HCEC 1CT (cell line): ENCODE measurements around the gene PDE5A.
A peak's percentile ranks its signal among the peaks of the same experiment; 100 is the strongest.

ENCODE experiments used
- DNase-seq: peaks from one replicate; pipeline ENCODE4 v3.0.0-alpha.2; 2017

PDE5A gene

DNA sequence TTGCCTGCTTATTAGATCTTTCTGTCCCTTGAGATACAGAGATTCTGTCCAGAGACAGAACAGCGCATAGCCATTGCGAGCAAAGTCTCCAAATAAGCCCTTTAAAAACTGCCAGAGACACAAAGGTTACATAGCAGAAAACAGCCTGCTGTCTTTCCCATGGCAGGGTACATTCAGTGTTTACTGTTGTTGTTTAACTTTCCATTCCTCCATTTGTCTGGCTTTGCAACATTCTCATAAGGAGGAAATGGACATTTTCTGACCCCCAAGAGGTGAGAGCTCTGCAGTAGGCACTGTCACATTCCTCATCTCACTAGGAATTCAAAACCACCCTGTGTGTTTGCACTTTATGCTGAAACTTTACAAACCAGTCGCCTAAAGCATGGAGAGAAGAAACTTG, 48.3 kb downstream of the PDE5A start:
- no peak for DNase-seq

DNA sequence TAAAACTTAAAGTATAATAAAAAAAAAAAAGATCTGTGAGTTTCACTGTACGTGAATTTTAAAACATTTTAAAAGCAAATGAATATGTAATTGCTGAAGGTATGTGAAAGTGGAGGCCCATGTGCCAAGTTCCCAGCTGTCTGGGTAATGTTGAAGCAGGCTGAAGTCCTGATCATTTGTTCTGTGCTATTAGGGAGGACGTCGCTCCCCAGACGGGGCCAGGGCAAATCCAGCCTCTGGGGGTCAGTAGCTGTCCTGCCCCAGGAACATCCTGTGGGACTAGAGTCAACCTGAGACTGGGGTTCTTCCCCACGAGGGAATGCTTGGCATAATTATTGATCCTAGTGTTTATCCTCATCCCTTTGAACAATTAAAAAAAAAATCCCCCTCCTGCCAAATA, 48.8 kb downstream of the PDE5A start:
- DNase-seq: no peak

DNA sequence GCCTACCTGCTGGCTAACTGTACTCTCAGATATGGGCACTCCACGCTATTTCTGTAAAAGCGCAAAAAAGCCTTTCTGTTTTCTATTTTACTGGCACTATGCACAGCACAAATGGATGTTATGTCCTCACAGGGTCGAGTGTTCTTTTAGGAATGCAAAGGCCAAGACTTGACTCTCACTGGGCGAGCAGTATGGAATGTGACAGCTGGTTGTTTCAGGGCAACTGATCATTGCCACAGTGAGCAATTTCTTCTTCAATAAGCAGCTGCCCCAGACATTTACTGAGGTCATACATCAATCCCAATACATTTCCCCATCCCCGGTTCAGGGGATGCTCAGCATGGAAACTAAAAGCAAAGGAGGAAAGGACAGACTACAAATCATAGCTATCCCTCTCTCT, 58.2 kb downstream of the PDE5A start:
- peak; percentile 76 for DNase-seq

DNA sequence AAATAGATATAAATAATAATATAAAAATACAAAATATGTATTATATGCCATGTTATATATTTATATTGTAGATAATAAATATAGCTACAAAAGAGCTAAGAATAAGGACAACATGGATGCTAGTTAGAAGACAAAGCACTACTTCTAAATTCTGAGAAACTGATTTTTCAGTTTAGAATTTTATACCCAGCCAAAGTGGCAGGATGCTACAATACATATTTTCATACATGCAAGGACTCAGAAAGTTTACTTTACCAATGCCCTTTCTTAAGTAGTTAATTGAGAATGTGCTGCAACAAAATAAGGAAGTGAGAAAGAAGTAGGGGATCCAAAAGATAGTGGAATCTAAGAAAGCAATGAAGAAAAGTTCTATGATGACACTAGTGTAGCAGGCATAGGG, 64.5 kb downstream of the PDE5A start:
- no peak for DNase-seq

DNA sequence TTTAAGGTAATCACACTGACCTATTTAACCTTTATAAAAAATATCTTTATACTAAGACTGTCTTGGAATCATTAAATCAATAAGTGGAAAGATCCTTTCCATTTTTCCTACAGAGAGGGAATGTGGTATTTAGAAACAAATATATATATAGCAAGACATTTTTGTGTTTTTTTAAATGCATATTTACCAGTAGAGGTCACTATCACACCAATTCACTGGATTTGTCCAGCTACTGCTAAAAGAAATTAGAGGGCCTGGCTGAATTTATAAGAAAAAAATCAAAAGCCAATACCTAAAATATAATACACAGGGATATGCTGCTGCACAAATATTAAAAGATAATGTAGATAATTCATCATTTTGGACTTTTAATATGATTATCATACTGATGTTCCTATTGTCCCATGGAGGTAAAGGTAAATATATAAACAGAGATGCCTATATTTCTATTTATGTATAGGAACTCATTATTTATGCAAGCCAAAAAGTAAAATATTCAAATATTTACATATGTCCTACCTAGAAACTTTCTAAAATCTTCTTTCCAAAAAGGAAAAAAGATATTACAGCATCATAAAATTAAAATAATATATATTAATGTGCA, 69.5 kb downstream of the PDE5A start:
- peak; percentile 40 for DNase-seq

DNA sequence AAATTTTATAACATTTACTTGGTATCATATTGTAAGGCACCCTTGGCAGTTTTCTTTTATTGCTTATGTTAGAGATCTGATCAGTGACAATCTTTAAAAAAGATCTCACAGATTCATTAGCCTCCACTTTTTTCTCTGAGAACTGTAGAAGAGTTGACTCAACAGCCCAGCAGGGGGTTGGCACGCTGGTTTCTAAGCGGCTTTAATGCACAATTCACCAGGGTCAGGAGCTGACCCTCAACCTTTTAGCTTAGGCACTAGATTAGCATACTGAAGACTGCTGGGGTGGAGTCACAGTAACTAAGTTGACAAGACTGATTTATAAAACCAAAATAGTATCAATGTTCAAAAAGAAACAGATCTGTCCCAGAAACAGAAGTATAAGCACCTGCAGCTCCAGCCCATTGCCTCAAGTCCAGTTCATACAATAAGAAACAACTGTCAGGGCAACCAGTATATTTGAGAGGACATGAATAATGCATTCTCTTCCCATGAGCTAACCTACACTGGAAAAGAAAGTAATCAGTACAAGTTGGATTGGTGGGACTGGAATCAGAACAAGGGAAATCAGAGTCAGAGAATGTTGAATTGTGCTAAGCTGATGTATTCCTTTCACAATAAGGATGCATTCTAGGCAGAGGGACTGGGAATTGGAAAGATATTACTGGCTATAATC, 77.6 kb downstream of the PDE5A start:
- DNase-seq: peak; percentile 27

DNA sequence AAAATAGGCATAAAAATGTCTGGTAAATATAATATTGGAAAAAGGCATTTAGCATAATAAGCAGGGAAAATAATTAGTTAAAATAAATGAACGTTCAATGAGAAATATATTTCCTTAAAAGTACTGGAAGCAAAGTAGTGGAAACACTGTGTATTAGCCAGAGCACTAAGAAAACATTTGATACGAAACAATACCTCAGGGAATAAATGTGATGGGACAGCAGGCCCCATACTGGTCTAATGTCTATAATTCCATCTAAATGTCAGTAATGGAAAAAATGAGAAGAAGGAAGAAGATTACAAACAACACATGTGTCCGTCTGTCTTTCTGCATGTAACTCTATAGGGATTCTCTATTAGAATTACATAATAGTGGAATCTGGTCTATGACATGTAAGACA, 79.0 kb downstream of the PDE5A start:
- no peak for DNase-seq

DNA sequence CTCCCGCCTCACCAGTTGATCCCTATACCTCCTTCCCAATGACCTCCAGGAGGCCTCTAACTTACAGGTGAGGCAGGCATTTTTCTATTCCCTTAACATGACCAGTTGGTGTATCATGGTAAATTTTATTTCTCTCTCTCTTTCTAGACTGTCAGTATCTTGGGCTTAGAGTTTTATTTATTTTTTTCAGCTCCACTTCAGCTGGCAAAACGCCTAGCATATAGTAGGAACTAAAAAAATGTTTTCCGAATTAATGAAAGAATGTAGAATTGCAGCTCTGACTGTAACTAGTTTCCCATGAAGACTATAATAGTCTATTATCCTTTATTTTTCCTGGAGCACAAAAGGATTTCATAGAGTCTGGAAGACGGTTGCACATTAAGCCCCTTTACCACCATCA, 84.8 kb downstream of the PDE5A start:
- DNase-seq: no peak

DNA sequence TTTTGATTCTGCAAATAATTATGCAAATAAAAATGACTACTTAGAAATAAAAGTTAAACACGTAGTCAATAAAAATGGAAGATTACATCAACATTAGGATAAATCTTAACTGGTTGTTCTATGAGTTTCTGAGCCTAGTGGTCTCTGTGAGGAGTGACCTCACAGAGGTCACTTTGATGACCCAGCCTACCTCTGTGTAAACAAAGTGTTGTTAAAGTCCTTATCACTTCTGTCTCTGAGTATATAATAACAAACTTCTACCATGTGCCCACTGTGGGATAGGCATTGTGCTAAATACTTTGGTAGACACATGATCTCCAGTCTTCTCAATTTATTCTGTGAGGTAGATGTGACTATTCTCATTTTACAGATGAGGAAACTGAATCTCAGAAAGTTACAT, 85.4 kb downstream of the PDE5A start:
- no peak for DNase-seq

DNA sequence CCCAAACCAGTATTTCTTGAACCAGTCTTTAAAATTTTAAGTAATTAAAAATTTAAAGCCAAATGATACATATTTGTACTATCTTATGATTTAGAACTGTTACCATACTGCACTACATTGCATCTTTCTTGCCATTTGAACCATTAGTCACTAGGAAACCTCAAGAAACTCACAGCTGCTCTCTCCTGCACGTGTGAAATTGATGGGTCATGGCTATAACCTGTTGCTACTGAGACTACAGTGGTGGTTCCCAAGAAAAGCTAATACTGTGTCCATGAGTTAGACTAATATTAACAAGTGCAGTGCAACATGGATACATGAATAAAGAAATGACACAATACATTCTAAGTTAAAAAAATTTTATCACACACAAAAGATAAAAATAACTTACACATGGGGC, 88.4 kb downstream of the PDE5A start:
- no peak for DNase-seq

DNA sequence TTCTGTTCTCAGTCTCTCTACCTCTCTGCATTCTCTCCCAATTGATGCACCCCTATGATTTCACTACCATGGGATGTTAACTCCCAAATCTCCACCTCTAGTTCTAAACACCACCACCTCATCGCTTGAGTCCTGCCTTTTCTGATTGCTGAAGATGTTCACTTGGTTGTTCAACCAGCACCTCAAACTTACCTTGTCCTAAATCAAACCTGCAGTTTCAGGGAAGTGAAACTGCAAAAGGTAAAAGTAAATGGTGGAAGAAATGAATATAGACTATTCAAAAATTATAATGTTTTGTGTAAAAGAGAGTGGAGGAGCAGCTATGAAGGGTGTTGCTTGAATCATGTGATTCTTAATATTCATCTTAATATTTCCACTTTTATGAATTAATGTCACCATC, 91.0 kb downstream of the PDE5A start:
- DNase-seq: no peak

DNA sequence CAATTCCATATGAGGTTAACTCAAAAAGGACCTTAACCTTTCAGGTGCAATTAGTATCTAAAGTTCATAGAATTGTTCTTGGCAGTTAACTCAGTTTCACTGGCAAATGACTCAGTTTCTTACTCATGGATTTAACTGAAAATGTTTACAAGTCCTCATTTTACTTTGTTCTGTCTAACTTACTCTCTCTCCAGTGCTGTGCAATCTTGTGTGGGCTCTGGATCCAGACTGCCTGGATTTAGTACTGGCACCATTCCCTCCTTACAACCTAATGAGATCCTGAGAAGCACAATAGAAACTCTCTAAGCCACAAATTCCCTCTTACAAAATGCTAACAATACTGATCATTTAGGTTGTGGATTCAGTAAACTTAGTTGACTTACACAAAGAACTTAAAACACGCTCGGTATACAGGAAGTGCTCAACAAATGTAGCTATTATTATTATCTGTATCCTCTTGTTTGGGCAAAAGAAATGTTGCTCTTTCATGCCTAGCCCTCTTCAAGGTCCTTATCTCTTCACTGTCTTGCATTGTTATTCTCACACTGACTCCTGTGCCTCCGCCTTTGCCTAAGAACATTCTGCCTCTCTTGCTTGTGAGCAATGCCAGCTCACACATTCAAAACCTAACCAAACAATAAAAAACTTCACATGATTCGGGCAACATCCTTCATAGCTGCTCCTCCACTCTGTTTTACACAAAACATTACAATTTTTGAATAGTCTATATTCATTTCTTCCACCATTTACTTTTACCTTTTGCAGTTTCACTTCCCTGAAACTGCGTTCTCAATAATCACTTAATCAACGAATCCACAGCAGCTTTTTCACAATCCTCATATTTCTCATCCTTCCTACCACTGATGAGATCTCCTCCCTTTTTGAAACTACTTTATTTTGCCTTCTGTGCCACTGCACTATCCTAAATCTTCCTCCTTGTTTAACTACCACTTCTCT, 91.8 kb downstream of the PDE5A start:
- DNase-seq: peak; percentile 57

DNA sequence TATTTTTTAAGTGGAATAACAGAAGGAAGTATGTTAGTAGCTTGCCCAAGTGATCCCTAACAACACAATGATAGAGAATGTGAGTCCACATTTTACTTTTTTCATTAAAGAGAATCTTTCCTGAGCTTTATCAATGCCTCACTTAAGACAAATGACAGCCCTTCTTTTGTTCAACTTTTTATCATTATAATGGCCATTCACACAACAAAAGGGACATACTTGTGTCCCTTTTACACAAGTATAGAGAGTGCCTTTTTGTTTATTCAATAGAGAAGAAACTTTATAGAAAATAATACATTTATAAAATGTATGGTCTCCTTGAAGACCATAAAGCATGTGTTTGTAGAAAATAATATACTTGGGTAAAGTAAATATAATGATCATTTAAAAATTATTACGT, 96.3 kb downstream of the PDE5A start:
- DNase-seq: no peak

DNA sequence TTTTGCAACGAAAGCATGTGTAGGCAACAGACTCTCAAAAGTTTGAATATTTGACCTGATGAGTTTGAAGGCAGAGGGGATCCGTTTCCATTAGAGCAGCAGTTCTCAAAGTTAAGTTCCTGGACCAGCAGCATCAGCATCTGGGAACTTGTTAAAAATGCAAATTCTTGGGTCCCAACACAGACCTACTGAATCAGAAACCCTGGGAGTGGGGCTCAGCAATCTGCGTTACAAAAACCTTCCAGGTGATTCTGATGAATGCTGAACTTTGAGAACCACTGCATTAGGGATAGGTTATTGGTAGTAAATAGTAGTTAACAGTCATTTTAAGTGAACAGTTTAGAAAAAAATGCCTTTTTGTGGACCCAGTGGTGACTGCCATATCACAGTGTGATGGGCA, 98.8 kb downstream of the PDE5A start:
- no peak for DNase-seq

DNA sequence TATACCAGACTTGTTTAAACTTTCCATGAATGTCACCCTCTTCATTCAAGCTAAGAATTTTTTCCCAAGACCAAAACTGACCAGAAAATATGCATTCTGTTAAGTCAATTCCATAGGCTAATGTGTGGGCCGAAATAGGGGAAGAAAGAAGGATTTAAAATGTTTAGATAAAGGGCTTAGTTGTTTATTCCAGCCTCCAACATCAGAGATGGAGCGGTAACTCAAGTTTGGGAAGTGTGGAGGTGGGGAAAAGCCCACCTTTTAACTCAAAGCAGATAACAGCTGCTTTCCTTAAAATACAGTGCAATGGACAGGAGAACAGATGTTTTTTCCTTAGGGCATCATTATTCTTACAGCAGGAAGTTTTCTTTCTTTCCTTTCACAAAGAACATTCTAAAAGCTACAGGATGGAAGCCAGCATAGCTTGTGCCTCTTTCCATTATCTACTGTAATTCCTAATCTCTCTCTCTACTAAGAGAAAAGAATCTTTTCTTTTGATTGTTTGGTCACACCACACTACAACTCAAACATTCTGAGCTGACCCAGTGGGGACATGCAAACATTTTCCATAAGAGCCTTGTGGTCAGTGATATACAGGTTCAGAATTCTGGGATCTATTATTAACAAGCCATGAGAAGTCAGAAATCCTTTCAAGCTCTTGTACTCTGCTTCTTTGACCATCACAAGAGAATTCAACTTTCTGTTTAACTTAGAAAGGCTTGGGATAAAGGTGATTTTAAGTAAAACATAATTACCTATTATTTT, 101.6 kb downstream of the PDE5A start:
- no peak for DNase-seq

DNA sequence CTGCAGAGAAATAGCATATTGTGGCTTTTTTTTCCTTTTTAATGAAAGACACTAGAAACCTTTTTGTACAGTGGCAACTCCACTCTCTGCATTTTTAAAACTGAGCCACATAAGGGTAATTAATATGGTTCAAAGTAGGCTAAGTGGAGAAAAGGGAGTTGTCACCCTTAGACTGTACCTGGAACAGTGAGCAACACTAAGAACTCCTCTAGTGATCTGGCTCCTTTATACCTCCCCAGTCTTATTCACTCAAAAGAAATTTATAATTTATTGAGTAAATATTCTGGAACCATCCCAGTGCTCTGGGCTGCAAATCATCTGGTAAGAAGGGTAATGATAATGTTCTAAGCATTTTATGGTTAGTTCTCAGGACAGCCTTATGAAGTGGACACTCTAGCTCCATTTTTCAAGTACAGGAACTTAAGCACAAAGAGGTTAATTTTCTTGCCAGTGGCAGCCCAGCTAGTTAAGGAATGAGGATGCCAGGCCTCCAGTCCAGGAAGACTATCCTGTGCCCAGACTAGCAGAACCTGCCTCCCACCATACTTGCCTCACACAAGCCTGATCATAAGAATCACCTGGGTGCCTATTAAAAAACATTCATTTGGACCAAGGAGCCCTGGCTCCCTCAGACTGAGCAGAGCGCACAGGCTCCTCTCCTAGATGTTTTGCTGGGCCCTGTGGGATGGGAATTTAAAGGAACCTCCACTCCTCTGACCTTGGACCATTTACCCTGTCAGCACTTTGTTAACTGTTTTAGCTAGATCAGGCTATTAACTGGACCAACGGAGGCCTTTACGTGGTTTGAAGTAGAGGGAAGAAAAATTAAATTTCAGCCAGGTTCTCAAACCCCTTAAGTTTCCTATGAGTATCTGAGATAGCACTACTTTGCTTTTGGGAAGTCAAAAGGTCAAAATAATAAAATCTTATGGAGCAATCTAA, 102.6 kb downstream of the PDE5A start:
- DNase-seq: peak; percentile 19

DNA sequence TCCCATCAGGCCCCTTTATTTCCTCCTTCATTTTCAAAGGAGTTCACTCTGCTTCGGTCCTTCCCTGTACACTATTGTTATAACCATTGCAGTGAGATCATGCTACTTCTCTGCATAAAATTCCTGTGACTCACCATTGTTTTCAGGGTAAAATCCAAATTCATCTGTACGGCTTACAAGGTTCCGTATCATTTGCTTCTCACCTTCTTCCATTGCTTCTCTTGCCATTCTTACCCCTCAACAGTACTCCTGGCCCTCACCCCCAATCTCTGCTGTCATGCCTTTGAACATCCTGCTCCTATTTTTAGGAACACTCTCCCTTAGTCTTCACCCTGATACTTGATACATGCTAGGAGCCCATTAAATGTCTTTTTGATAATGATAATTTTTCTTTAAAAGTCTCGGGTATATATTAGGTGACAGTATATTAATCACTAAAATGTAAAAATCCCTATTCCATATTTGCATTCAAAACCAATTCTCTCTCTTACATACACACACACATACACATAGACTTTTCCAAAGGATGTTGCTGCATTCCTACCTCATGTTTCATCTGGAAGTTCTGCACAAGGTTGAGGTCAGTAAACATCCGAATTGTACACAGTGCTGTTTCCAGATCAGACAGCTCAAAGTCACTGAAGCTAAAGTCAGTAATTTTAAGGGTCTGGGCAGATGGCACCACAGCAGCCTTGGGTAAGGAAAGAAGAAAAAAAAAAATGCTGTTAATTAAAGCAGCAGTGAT, 103.4 kb downstream of the PDE5A start:
- peak; percentile 82 for DNase-seq

DNA sequence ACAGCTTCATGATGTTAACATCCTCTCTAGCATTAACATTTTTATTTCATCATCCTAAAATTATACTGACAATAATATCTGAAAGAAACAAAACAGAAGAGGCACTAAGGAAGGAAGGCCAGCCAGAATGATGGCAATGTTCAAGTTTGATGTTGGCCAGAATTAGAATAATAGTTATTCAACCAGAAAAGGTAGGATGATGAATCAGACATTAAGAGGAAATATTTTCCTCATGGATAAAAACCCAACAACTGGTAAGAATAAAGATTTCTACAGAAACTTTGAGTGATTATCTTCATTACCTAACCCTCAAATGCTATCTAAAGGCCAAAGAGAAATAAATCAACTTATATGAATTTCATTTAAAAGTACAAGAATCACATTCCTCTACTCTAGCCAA, 105.2 kb downstream of the PDE5A start:
- no peak for DNase-seq

DNA sequence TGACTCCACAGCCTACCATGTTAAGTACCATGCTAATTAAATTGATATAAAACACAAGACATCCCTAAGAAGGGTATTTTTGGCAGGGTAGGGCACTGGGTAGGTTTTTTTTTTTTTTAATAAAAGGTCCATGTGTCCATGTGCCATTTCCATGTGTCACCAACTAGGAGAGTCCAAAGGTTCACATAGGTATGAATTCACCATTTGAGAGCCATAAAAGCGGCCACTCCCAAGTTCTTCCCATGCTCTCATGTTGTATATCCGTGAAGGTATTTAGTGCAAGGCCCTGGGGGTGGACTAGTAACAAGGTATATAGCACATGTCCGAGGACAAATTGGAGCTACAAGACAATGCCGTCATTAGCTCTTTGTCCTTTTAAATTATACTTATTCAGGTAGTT, 107.3 kb downstream of the PDE5A start:
- no peak for DNase-seq

DNA sequence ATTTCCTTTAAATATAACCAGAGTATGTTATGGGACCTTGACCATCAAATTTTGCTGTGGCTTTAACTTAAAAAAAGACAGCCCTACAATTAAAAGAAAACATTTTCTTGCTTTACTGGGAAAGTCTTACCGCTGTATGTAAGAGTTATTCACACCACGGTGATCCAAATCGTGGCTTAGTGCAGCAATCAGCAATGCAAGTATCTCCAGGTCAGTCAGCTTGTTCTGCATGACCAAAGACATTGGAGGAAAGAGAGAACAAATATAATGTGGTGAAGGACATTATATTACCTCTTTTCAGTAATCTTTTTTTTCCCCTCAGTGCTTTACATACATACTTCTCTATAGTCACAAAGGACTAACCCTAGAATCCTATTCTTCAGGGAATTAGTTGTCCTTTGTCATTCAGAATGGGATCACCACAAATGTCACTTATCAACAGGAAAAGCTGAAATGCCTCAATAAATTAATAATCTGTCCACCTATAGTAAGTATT, 109.6 kb downstream of the PDE5A start:
- no peak for DNase-seq
